Stimulated activated CD4-positive, alpha-beta T cell treated with anti-CD3 and anti-CD28 coated beads, Interleukin-12 subunit alpha, Interleukin-12 subunit beta, amount 100 ng/mL, for 48 hours (primary cell): Measurements from ENCODE around the gene SPEF2.
A peak's percentile ranks its signal among the peaks of the same experiment; 100 is the strongest.

Source experiments
- DNase-seq, 3 donors: peaks; one replicate each; pipeline ENCODE4 v3.0.0-alpha.2; 2020; ENCODE audit warnings: low read depth in 2 of 3, low spot score in 1 of 3

Gene SPEF2

GRCh38 chr5:35698047-35698808 lies 80.6 kb downstream of the SPEF2 start:
- DNase-seq: no peak

- DNase-seq: no peak
These were observed 90.0 kb downstream of the SPEF2 start for GRCh38 chr5:35707659-35708058.

GRCh38 chr5:35709688-35710087 lies 92.0 kb downstream of the SPEF2 start:
- no peak for DNase-seq

GRCh38 chr5:35717718-35718117 lies 100.1 kb downstream of the SPEF2 start:
- DNase-seq: no peak

- no peak for DNase-seq
These were observed 118.1 kb downstream of the SPEF2 start for GRCh38 chr5:35735718-35736117.

GRCh38 chr5:35736280-35736679 lies 118.6 kb downstream of the SPEF2 start:
- peak; percentile 6 to 41 (median 40) for DNase-seq

- no peak for DNase-seq
These were observed 123.6 kb downstream of the SPEF2 start for GRCh38 chr5:35741126-35741716.

- DNase-seq: no peak
These were observed 124.3 kb downstream of the SPEF2 start for GRCh38 chr5:35741971-35742370.

GRCh38 chr5:35743644-35744043 lies 126.0 kb downstream of the SPEF2 start:
- DNase-seq: no peak

GRCh38 chr5:35745193-35745592 lies 127.5 kb downstream of the SPEF2 start:
- DNase-seq: no peak

- no peak for DNase-seq
These were observed 128.0 kb downstream of the SPEF2 start for GRCh38 chr5:35745660-35746059.

GRCh38 chr5:35752012-35752411 lies 134.3 kb downstream of the SPEF2 start:
- no peak for DNase-seq

- no peak for DNase-seq
These were observed 135.8 kb downstream of the SPEF2 start for GRCh38 chr5:35753500-35753899.

- no peak for DNase-seq
These were observed 136.8 kb downstream of the SPEF2 start for GRCh38 chr5:35754481-35754880.

GRCh38 chr5:35755966-35756365 lies 138.3 kb downstream of the SPEF2 start:
- DNase-seq: no peak

- no peak for DNase-seq
These were observed 140.6 kb downstream of the SPEF2 start for GRCh38 chr5:35758151-35758724.

GRCh38 chr5:35761541-35761940 lies 143.9 kb downstream of the SPEF2 start:
- DNase-seq: no peak

- no peak for DNase-seq
These were observed 144.7 kb downstream of the SPEF2 start for GRCh38 chr5:35762368-35762767.

GRCh38 chr5:35765921-35766320 lies 148.3 kb downstream of the SPEF2 start:
- no peak for DNase-seq

- DNase-seq: no peak
These were observed 153.6 kb downstream of the SPEF2 start for GRCh38 chr5:35771300-35771699.

- DNase-seq: no peak
These were observed 154.2 kb downstream of the SPEF2 start for GRCh38 chr5:35771839-35772238.

GRCh38 chr5:35773967-35774366 lies 156.3 kb downstream of the SPEF2 start:
- no peak for DNase-seq

- no peak for DNase-seq
These were observed 159.1 kb downstream of the SPEF2 start for GRCh38 chr5:35776757-35777156.
